HepG2 (cell line): ENCODE results near the gene ZCCHC17. TPM values are rescaled to one million over a fixed set of nuclear protein-coding genes. Genes with fewer than 3 reads are reported as not detected.

Source experiments
- ATAC-seq: fragments of 200-7000 bp; cut with Tn5 transposase; 3 replicates; pipeline ENCODE4 v1.9.1; 2020; ENCODE audit warnings: mild to moderate bottlenecking, moderate library complexity
- BruUV-seq: library from RNA; stranded (reverse); fragments of 400-500 nt; replicated peaks from 2 replicates; lab custom pipeline; 2021; lab: Mats Ljungman, UMichigan
- CTCF ChIA-PET: fragments of 300-600 bp; formaldehyde crosslinking; extraction: SDS; loops from one replicate; lab custom pipeline; 2021; ENCODE audit warnings: low total read pairs, inconsistent platforms, low intra/inter-chr PET ratio; lab: Yijun Ruan, JAX
- POLR2A ChIA-PET: fragments of 350-600 bp; sonication (Branson Sonifier 250); formaldehyde crosslinking; loops from one replicate; lab custom pipeline; 2020; ENCODE audit warnings: antibody characterized with exemption, inconsistent platforms; lab: Yijun Ruan, JAX
- DNase-seq: peaks from one replicate; pipeline ENCODE4 v3.0.0-alpha.2; 2015; ENCODE audit warnings: low spot score
- FAIRE-seq: peaks from 3 replicates; lab custom pipeline; 2011; peaks lifted over from hg19 to GRCh38; lab: Jason Lieb, UNC
- H2AFZ ChIP-seq: one replicate; pipeline ENCODE4 v1.6.1; 2011; ENCODE audit warnings: low read length, inconsistent platforms
- H3K27ac ChIP-seq: fragments of 300-600 bp; 3 replicates; pipeline ENCODE4 v1.8.0; 2011; ENCODE audit warnings: mixed run types, mild to moderate bottlenecking, mixed read lengths, low read length, inconsistent platforms; ENCODE audit not compliant: insufficient read depth; ENCODE audit errors: extremely low read length
- H3K27me3 ChIP-seq, 2 experiments: fragments of 200-600 bp in 1 of 2; 2 replicates in 1 of 2; 3 replicates in 1 of 2; pipeline versions ENCODE4 v1.6.0 to v1.8.0; 2011; ENCODE audit warnings: low read length in 2 of 2, mild to moderate bottlenecking in 2 of 2, moderate library complexity in 2 of 2, inconsistent platforms in 1 of 2; ENCODE audit not compliant: insufficient read depth in 2 of 2, control insufficient read depth in 1 of 2
- H3K36me3 ChIP-seq, 2 experiments: fragments of 200-600 bp in 1 of 2; replicated peaks in 1 of 2; 2 replicates in 1 of 2; 3 replicates in 1 of 2; pipeline versions ENCODE4 v1.5.1 to v1.8.0; 2011; ENCODE audit warnings: low read length in 2 of 2, inconsistent platforms in 1 of 2; ENCODE audit not compliant: insufficient read depth in 2 of 2, control insufficient read depth in 1 of 2
- H3K4me1 ChIP-seq: 2 replicates; pipeline ENCODE4 v1.5.1; 2012; ENCODE audit warnings: low read length, inconsistent platforms; ENCODE audit not compliant: insufficient read depth
- H3K4me2 ChIP-seq: 2 replicates; pipeline ENCODE4 v1.6.0; 2011; ENCODE audit warnings: low read depth, low read length, inconsistent platforms
- H3K4me3 ChIP-seq, 3 experiments: fragments of 200-600 bp in 1 of 3; sonication (generic), shearing (Covaris generic) in 1 of 3; replicated peaks in 1 of 3; 2 replicates each; pipeline ENCODE4 v1.5.1; 2011 to 2016; ENCODE audit warnings: low read length in 3 of 3, inconsistent platforms in 2 of 3, low read depth in 2 of 3, mild to moderate bottlenecking in 2 of 3, control low read depth in 1 of 3, mixed read lengths in 1 of 3; ENCODE audit not compliant: insufficient read depth in 1 of 3
- H3K79me2 ChIP-seq: one replicate; pipeline ENCODE4 v1.6.1; 2011; ENCODE audit warnings: low read length, inconsistent platforms; ENCODE audit not compliant: insufficient read depth
- H3K9ac ChIP-seq: 2 replicates; pipeline ENCODE4 v1.6.0; 2011; ENCODE audit warnings: mild to moderate bottlenecking, low read depth, low read length, inconsistent platforms; ENCODE audit not compliant: insufficient read depth
- H3K9me3 ChIP-seq: 2 replicates; pipeline ENCODE4 v1.5.1; 2012; ENCODE audit warnings: mild to moderate bottlenecking, low read length
- H4K20me1 ChIP-seq: 2 replicates; pipeline ENCODE4 v1.6.0; 2011; ENCODE audit warnings: inconsistent platforms, mild to moderate bottlenecking, low read length, moderate library complexity; ENCODE audit not compliant: insufficient read depth
- ATF3 ChIP-seq: sonication (generic); formaldehyde crosslinking; IDR thresholded peaks from 2 replicates; pipeline ENCODE4 v1.4.0; 2020; ENCODE audit warnings: missing genetic modification reagents
- BRD4 ChIP-seq: sonication (generic); formaldehyde crosslinking; IDR thresholded peaks from 2 replicates; pipeline ENCODE4 v1.4.0; 2020; ENCODE audit warnings: missing genetic modification reagents
- BRF2 ChIP-seq: sonication (generic); formaldehyde crosslinking; IDR thresholded peaks from 2 replicates; pipeline ENCODE4 v1.8.1; 2022; ENCODE audit warnings: mild to moderate bottlenecking, missing genetic modification reagents
- FOXO1 ChIP-seq: sonication (generic); formaldehyde crosslinking; IDR thresholded peaks from 2 replicates; pipeline ENCODE4 v1.4.0; 2020; ENCODE audit warnings: missing genetic modification reagents
- HINFP ChIP-seq: sonication (generic); formaldehyde crosslinking; IDR thresholded peaks from 2 replicates; pipeline ENCODE4 v1.4.0; 2020; ENCODE audit warnings: low read depth, mild to moderate bottlenecking, missing genetic modification reagents
- JUN ChIP-seq: sonication (generic); formaldehyde crosslinking; IDR thresholded peaks from 2 replicates; pipeline ENCODE4 v1.4.0; 2020; ENCODE audit warnings: mild to moderate bottlenecking, missing genetic modification reagents
- KLF9 ChIP-seq: IDR thresholded peaks from 2 replicates; pipeline ENCODE4 v1.6.1; 2016; ENCODE audit warnings: low read depth
- MAFF ChIP-seq: IDR thresholded peaks from 2 replicates; pipeline ENCODE4 v1.6.1; 2011; ENCODE audit warnings: low read depth, low read length, improper control_type of control experiment
- PAXIP1 ChIP-seq: sonication (generic); formaldehyde crosslinking; conservative IDR thresholded peaks from 2 replicates; pipeline ENCODE4 v1.4.0; 2020; ENCODE audit warnings: mild to moderate bottlenecking, missing genetic modification reagents, moderate library complexity
- SOX5 ChIP-seq: IDR thresholded peaks from 2 replicates; pipeline ENCODE4 v1.6.1; 2016; ENCODE audit warnings: borderline replicate concordance
- SP5 ChIP-seq: IDR thresholded peaks from 2 replicates; pipeline ENCODE4 v1.6.1; 2016; ENCODE audit warnings: low read depth, borderline replicate concordance
- ZFY ChIP-seq: sonication (generic); formaldehyde crosslinking; IDR thresholded peaks from 2 replicates; pipeline ENCODE4 v1.4.0; 2020; ENCODE audit warnings: missing genetic modification reagents
- ZNF382 ChIP-seq: sonication (generic); formaldehyde crosslinking; IDR thresholded peaks from 2 replicates; pipeline ENCODE4 v1.5.0; 2020; ENCODE audit warnings: missing genetic modification reagents, mild to moderate bottlenecking, borderline replicate concordance
- ZNF570 ChIP-seq: sonication (generic); formaldehyde crosslinking; IDR thresholded peaks from 2 replicates; pipeline ENCODE4 v1.4.0; 2020; ENCODE audit warnings: mild to moderate bottlenecking, missing genetic modification reagents, borderline replicate concordance
- ZNF839 ChIP-seq: sonication (generic); formaldehyde crosslinking; IDR thresholded peaks from 2 replicates; pipeline ENCODE4 v1.4.0; 2020; ENCODE audit warnings: missing genetic modification reagents, mild to moderate bottlenecking, borderline replicate concordance
- ZSCAN12 ChIP-seq: sonication (generic); formaldehyde crosslinking; IDR thresholded peaks from 2 replicates; pipeline ENCODE4 v1.9.0; 2021; ENCODE audit warnings: mild to moderate bottlenecking, missing genetic modification reagents
- ZSCAN30 ChIP-seq: sonication (generic); formaldehyde crosslinking; IDR thresholded peaks from 2 replicates; pipeline ENCODE4 v1.5.0; 2020; ENCODE audit warnings: mild to moderate bottlenecking, missing genetic modification reagents
- WGBS: methylation state at CpG from one replicate; pipeline ENCODE4 v1.1.6; 2017; ENCODE audit warnings: low lambda C conversion rate; 5-methylcytosine and 5-hydroxymethylcytosine counted together
- in situ Hi-C: cut with HindIII; loops from 2 replicates; pipeline ENCODE4 v1.10.0; 2017; ENCODE audit warnings: low pct_unique_long_range_greater_than_20kb; ENCODE audit not compliant: extremely low pct_ligation_motif_present
- intact Hi-C: fragments of 100-400 bp; cut with micrococcal nuclease; formaldehyde crosslinking; loops from one replicate; pipeline ENCODE4 v1.10.0; 2022; ENCODE audit not compliant: unreplicated experiment
- polyA plus RNA-seq, 8 experiments: library from polyadenylated mRNA; depleted of rRNA in 3 of 8; stranded (reverse) in 7 of 8; unstranded in 1 of 8; fragments of >200 nt; fragmentation: Illumina TruSeq in 4 of 8; extraction: Trizol in 4 of 8; gene quantifications; 2 replicates each; pipeline versions ENCODE4 v1.2.1 to v1.2.3, GENCODE V29; 2011 to 2016; ENCODE audit warnings: low read depth in 4 of 8, missing spikeins in 1 of 8, mixed read lengths in 1 of 8; ENCODE audit not compliant: insufficient read depth in 1 of 8
- total RNA-seq, 5 experiments: library from RNA; depleted of rRNA; stranded (reverse); fragments of >200 nt; fragmentation: Illumina TruSeq; extraction: Trizol; gene quantifications; 2 replicates each; pipeline ENCODE4 v1.2.3, GENCODE V29; 2016; ENCODE audit warnings: low read depth in 1 of 5
- TF ChIP-seq, protein P1 (sequence below): sonication (generic); formaldehyde crosslinking; IDR thresholded peaks from 2 replicates; pipeline ENCODE4 v1.4.0; 2020; ENCODE audit warnings: missing genetic modification reagents

The ZCCHC17 gene
- total and polyA plus RNA-seq, 2 of the 13 experiments (the other 11 are each of a cell fraction or from before 2014, with no cell fraction given): 20.5 to 53.0 TPM

DNA sequence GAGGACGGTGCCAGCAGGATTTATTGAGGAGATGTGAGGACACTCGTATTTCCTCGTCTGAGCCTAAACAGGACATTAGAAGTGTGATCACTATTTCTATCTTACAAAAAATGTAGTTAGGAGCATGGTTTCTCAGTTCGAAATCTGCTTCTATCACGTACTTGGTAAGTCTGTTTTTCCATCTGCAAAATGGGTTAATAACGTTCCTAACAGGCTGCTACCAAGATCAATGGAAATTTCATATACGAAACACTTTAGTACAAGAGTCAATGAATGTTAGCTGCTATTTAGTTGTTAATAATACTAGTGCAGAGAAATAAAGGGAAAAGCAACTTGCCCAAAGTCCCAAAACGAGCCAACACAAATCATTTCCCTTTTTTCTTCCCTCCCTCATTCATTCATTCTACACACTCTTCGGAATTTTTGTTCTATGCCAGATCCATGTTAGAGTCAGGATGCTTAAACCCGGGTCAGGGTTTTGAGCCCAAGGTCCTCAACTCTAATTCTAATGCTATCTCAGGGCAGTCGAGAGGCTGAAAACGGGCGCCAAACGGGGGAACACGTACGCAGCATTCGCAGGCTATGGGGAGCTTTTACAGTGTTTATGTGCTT is 852 bp upstream of the ZCCHC17 start:
- peak; percentile 8 for FAIRE-seq
- TSS peak; percentile 79 for BruUV-seq
- no peak for ATAC-seq
- no peaks in the 10 kb centered on the region for H3K9me3 ChIP-seq
- 5% methylated on average over 17 of the region's 17 CpGs for WGBS
- peak overlapping the region; percentile 82 for H3K27ac ChIP-seq
- H3K9ac ChIP-seq: peak overlapping the region; percentile 94
- ChIA-PET CTCF (no interaction called here), POLR2A (interaction anchor here (0.9 to 2.5 kb wide), 19 partner anchors 11 to 232 kb away, joined by 3 to 16 read pairs (median 4); partner anchors contain the start of genes FABP3 and PUM1)
- no peaks in the 10 kb centered on the region for H4K20me1 ChIP-seq
- peaks cover 55% of the 10 kb centered on the region for H3K79me2 ChIP-seq
- H2AFZ ChIP-seq: peak overlapping the region; percentile 6
- peak overlapping the region; percentile 77 to 95 (median 84) for H3K4me3 ChIP-seq
- H3K27me3 ChIP-seq: no peaks in the 10 kb centered on the region; a peak in 1 of 5 replicates
- peaks cover 44% of the 10 kb centered on the region for H3K4me1 ChIP-seq
- in situ Hi-C loops: no loop called here
- DNase-seq: no peak
- H3K4me2 ChIP-seq: peak overlapping the region; percentile 82
- peaks cover 10 to 28% of the 10 kb centered on the region in 2 experiments for H3K36me3 ChIP-seq
- intact Hi-C loops: no loop called here
- TF ChIP-seq KLF9 (CRISPR knock-in tag) (no peak), HINFP (no peak), FOXO1 (CRISPR knock-in tag) (no peak), ZNF382 (no peak), SOX5 (CRISPR knock-in tag) (no peak), PAXIP1 (CRISPR knock-in tag) (0 out of 2 replicates have a peak, but pooled peaks have one; percentile 5), ATF3 (no peak), ZNF839 (no peak), ZSCAN30 (no peak), ZNF570 (CRISPR knock-in tag) (no peak), JUN (CRISPR knock-in tag) (no peak), BRD4 (CRISPR knock-in tag) (no peak), SP5 (CRISPR knock-in tag) (no peak), BRF2 (no peak), ZFY (CRISPR knock-in tag) (no peak), ZSCAN12 (CRISPR knock-in tag) (no peak), MAFF (no peak)
- TF ChIP-seq, protein P1, sequence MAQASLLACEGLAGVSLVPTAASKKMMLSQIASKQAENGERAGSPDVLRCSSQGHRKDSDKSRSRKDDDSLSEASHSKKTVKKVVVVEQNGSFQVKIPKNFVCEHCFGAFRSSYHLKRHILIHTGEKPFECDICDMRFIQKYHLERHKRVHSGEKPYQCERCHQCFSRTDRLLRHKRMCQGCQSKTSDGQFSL (CRISPR knock-in tag): no peak
